ENCODE data around the gene HNF4A. TPM values are rescaled to one million over a fixed set of nuclear protein-coding genes. Genes with fewer than 3 reads are reported as not detected.
A peak's percentile ranks its signal among the peaks of the same experiment; 100 is the strongest.

Gene HNF4A
- total RNA-seq, 3 donors from 2014 or later (not counting 1 experiment from before 2014, with no cell fraction given), result not detected

DNA sequence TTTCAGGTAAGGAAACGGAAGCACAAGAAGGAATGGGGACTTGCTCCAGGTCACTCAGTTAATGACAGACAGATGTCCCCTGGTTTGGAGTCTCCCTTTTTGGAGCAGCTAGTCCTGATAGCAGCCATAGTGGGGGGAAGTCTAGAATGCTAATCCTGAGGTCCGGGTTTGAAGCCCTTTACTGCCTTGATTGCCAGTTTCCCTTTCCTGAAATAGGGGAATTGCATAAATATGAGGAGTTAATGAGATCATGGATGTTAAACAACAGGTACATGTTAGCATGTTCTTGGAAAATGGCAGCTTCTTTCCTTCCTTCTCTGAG, 119.8 kb downstream of the HNF4A start:
- Histone ChIP-seq H3K36me3 (ENCODE audit: control insufficient read depth, insufficient read depth, low read length) (peaks cover 7% of the 10 kb centered on the region), H3K9me3 (ENCODE audit: control insufficient read depth, insufficient read depth, low read length) (no peaks in the 10 kb centered on the region), H3K4me1 (ENCODE audit: control insufficient read depth, insufficient read depth, low read length) (peaks cover 15% of the 10 kb centered on the region), H3K4me3 (ENCODE audit: low read length) (peak overlapping the region; percentile 94), H3K27me3 (ENCODE audit: control insufficient read depth, insufficient read depth, low read length) (no peaks in the 10 kb centered on the region), H3K27ac (ENCODE audit: low read length) (peak overlapping the region; percentile 97)
- no peaks in the 10 kb centered on the region for H3K9me3 Mint-ChIP-seq
- H3K4me3 Mint-ChIP-seq, result peak overlapping the region; percentile 95
- H3K27me3 Mint-ChIP-seq (ENCODE audit: low read depth in 2 of 2), result no peaks in the 10 kb centered on the region
- TF ChIP-seq, protein P1, sequence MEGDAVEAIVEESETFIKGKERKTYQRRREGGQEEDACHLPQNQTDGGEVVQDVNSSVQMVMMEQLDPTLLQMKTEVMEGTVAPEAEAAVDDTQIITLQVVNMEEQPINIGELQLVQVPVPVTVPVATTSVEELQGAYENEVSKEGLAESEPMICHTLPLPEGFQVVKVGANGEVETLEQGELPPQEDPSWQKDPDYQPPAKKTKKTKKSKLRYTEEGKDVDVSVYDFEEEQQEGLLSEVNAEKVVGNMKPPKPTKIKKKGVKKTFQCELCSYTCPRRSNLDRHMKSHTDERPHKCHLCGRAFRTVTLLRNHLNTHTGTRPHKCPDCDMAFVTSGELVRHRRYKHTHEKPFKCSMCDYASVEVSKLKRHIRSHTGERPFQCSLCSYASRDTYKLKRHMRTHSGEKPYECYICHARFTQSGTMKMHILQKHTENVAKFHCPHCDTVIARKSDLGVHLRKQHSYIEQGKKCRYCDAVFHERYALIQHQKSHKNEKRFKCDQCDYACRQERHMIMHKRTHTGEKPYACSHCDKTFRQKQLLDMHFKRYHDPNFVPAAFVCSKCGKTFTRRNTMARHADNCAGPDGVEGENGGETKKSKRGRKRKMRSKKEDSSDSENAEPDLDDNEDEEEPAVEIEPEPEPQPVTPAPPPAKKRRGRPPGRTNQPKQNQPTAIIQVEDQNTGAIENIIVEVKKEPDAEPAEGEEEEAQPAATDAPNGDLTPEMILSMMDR (IDR thresholded peaks at IDR 0.05), result no peak
- intact Hi-C loops (cut with micrococcal nuclease), result loop anchor here (1.0 kb wide), 1 partner anchor 135 kb away; no protein-coding TSS in a partner anchor
- ATAC-seq (no peak), DNase-seq (no peak)
- H3K4me1 Mint-ChIP-seq, result peaks cover 26 to 38% of the 10 kb centered on the region in 2 donors
- WGBS (ENCODE audit: insufficient coverage), result 24% methylated on average over 2 of the region's 2 CpGs
- H3K27ac Mint-ChIP-seq, result peak overlapping the region; percentile 93 to 99
- no peaks in the 10 kb centered on the region for H3K36me3 Mint-ChIP-seq

DNA sequence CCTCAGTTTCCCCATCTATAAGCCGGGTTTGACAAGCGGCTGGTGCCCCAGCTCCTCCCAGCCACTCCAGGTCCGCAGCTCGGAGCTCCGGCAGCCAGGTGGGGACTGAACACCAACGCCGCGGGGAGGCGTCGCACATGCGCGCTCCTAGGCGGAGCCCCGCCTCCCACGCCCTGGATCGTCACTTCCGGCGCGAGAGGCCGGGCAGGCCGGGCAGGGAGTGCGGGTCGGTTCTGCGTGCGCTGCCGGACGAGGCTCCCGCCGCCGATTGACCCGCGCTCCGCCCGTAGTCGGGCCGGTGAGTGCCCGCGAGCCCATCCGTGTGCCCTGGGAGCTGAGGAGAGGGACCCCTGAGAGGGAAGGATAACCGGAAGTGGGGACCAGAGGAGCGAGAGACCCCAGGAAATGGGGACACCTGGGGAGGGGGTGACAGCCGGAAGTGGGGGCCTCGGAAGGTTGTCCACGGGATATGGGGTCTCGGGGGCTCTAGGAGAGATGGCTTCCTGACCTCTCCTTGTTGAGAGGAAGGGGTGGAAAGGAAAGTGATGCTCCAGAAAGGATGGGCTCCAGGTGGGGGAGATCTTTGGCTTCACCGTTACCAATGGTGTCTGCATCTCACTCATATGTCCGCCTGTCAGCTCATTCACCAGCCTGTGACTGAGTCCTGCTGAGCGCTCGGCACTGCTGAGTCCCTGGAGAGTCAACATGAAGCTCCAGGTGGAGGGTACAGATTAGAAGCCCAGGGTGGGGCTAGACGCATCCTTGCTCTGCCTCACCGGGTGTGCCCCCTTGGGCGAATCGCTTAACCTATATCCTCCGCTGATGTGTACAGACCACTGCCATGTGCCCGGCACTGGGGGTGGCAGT, 120.4 kb downstream of the HNF4A start, which contains the start of gene TTPAL:
Gene TTPAL, plus strand, starts transcription at position 181 of the 867 bp plus-strand sequence. CDS start 4,126 bp downstream, outside the sequence.
- peak within 1 kb of the TSS; percentile 94 for H3K4me3 ChIP-seq (ENCODE audit: low read length)
- ATAC-seq (peak; percentile 98 to 99 (median 98)), DNase-seq (peak; percentile 89 to 96)
- peaks cover 26 to 38% of the 10 kb centered on the region in 2 donors for H3K4me1 Mint-ChIP-seq
- H3K9me3 Mint-ChIP-seq, result no peaks in the 10 kb centered on the region
- TF ChIP-seq, protein P1 (IDR thresholded peaks at IDR 0.05), result peak; percentile 31
- peak within 1 kb of the TSS; percentile 93 to 99 for H3K27ac Mint-ChIP-seq
- H3K27ac ChIP-seq (ENCODE audit: low read length), result peak within 1 kb of the TSS; percentile 97
- H3K4me1 ChIP-seq (ENCODE audit: control insufficient read depth, insufficient read depth, low read length), result peaks cover 15% of the 10 kb centered on the region
- peaks cover 13% of the 10 kb centered on the region for H3K36me3 ChIP-seq (ENCODE audit: control insufficient read depth, insufficient read depth, low read length)
- 3% methylated on average over 55 of the region's 55 CpGs for WGBS (ENCODE audit: insufficient coverage)
- no peaks in the 10 kb centered on the region for H3K27me3 ChIP-seq (ENCODE audit: control insufficient read depth, insufficient read depth, low read length)
- no peaks in the 10 kb centered on the region for H3K27me3 Mint-ChIP-seq (ENCODE audit: low read depth in 2 of 2)
- no peaks in the 10 kb centered on the region for H3K9me3 ChIP-seq (ENCODE audit: control insufficient read depth, insufficient read depth, low read length)
- intact Hi-C loops (cut with micrococcal nuclease), result loop anchor here (1.0 to 2.0 kb wide), 2 partner anchors 45 to 134 kb away; no protein-coding TSS in a partner anchor
- no peaks in the 10 kb centered on the region for H3K36me3 Mint-ChIP-seq
- peak within 1 kb of the TSS; percentile 95 for H3K4me3 Mint-ChIP-seq

DNA sequence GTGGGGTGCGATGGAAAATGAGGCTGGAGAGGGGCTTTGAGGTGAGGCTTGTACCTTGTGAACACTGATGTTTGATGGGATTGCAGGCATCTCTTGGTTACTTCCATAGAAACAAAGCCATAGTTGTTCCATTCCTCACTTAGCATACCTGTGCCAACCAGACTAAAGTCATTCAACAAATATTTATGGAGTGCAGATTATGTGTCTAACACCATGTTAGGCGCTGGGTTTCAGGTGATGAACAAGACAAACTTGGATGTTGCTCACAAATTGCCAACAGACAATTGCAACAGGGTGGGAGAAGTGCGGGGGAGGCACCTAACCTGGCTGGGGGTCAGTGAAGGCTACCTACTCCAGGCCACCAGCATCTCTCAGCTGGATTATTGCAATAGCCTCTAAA, 121.7 kb downstream of the HNF4A start:
- no peak for ATAC-seq

More for the DNA sequence above, 121.7 kb downstream of the HNF4A start:
- intact Hi-C loops (cut with micrococcal nuclease), result loop anchor here (2.0 kb wide), 1 partner anchor 44 kb away; no protein-coding TSS in a partner anchor
- H3K4me3 ChIP-seq (ENCODE audit: low read length), result no peak overlapping the region
- Mint-ChIP-seq H3K4me3 (peak overlapping the region; percentile 95), H3K4me1 (peaks cover 26 to 38% of the 10 kb centered on the region in 2 donors), H3K9me3 (no peaks in the 10 kb centered on the region), H3K27ac (peak overlapping the region; percentile 93 to 99), H3K27me3 (ENCODE audit: low read depth in 2 of 2) (no peaks in the 10 kb centered on the region), H3K36me3 (peaks cover 7% of the 10 kb centered on the region)
- DNase-seq, result no peak
- H3K9me3 ChIP-seq (ENCODE audit: control insufficient read depth, insufficient read depth, low read length), result no peaks in the 10 kb centered on the region
- H3K4me1 ChIP-seq (ENCODE audit: control insufficient read depth, insufficient read depth, low read length), result peaks cover 15% of the 10 kb centered on the region
- no peak overlapping the region for H3K27ac ChIP-seq (ENCODE audit: low read length)
- peaks cover 24% of the 10 kb centered on the region for H3K36me3 ChIP-seq (ENCODE audit: control insufficient read depth, insufficient read depth, low read length)
- 100% methylated on average over 3 of the region's 3 CpGs for WGBS (ENCODE audit: insufficient coverage)
- H3K27me3 ChIP-seq (ENCODE audit: control insufficient read depth, insufficient read depth, low read length), result no peaks in the 10 kb centered on the region
- TF ChIP-seq, protein P1 (IDR thresholded peaks at IDR 0.05), result no peak
